Measurements from ENCODE around the gene TUBB2A.
"Not testable (repeated sequence)": the region's sequence is repeated elsewhere in the genome, so short reads cannot be mapped to it uniquely, and the experiment has no call there.

GRCh38 chr6:3137873-3138272 is 19.5 kb downstream of the TUBB2A start:
- not testable (repeated sequence) for TF ChIP-seq CTCF (conservative IDR thresholded peaks at IDR 0.05; ENCODE audit: low read depth, low read length); EZH2phosphoT487 (IDR thresholded peaks at IDR 0.05; ENCODE audit: borderline replicate concordance, low read length); EZH2 (IDR thresholded peaks at IDR 0.05; ENCODE audit: low read length, unreplicated experiment)
